ENCODE data around the gene CXCR6.

DNA sequence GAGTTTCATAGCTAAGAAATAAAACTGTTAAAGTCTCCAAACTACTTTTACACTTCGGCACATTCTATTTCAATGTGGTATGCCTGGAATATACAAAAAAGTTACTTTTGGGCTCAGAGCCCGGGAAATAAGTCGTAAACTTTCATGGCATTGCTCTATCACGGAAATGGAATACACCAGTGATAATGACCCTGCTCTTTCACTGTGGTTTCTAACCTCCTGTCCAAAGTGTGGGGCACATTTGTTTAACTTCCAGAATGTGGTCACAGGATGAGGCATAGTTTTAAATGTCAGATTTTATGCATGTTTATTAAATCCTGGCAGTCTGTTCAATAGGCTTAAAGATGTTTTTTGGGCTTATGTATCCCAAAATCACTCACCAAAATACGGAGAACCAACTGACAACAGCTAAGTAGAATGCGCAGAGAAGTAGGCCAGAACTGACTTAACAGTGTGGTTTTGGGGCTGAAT is 5.1 kb downstream of the CXCR6 start:
- TF ChIP-seq POLR2A (IDR thresholded peaks at IDR 0.05; ENCODE audit: low read length) (no peak), GATA1 (IDR thresholded peaks at IDR 0.05; ENCODE audit: low read depth, low read length) (no peak)
